Activated CD8-positive, alpha-beta T cell treated with anti-CD3 and anti-CD28 coated beads for 36 hours (primary cell): ENCODE results near the gene SCN1A. TPM values are rescaled to one million over a fixed set of nuclear protein-coding genes. Genes with fewer than 3 reads are reported as not detected.

Source experiments
- ATAC-seq: fragments of 200-7000 bp; cut with Tn5 transposase; one replicate; pipeline ENCODE4 v1.10.0; 2021; ENCODE audit warnings: mild to moderate bottlenecking, moderate library complexity
- CTCF ChIA-PET: fragments of 350-600 bp; sonication (Branson Sonifier 250); formaldehyde crosslinking; loops from one replicate; lab custom pipeline; 2021; ENCODE audit warnings: antibody characterized with exemption; lab: Charles Lee
- POLR2A ChIA-PET: fragments of 350-600 bp; sonication (Branson Sonifier 250); formaldehyde crosslinking; loops from one replicate; lab custom pipeline; 2021; ENCODE audit warnings: antibody characterized with exemption; lab: Charles Lee
- DNase-seq: peaks from one replicate; pipeline ENCODE4 v3.0.0-alpha.2; 2020
- H3K27ac Mint-ChIP-seq: one replicate; pipeline ENCODE4 v1.8.0; 2021; ENCODE audit warnings: mild to moderate bottlenecking, mixed read lengths
- H3K27me3 Mint-ChIP-seq: one replicate; pipeline ENCODE4 v1.8.0; 2021; ENCODE audit warnings: mixed read lengths
- H3K36me3 Mint-ChIP-seq: one replicate; pipeline ENCODE4 v1.8.0; 2021; ENCODE audit warnings: low read depth, mixed read lengths
- H3K4me1 Mint-ChIP-seq: one replicate; pipeline ENCODE4 v1.8.0; 2021; ENCODE audit warnings: low read depth, mixed read lengths
- H3K4me3 Mint-ChIP-seq: one replicate; pipeline ENCODE4 v1.8.0; 2021; ENCODE audit warnings: mild to moderate bottlenecking, moderate library complexity, mixed read lengths
- H3K9me3 Mint-ChIP-seq: one replicate; pipeline ENCODE4 v1.8.0; 2021; ENCODE audit warnings: mixed read lengths
- CTCF ChIP-seq: fragments of 200-600 bp; IDR thresholded peaks from one replicate; pipeline ENCODE4 v1.8.0; 2022; ENCODE audit warnings: antibody characterized with exemption, mild to moderate bottlenecking
- intact Hi-C: fragments of 100-400 bp; cut with micrococcal nuclease; formaldehyde crosslinking; loops from one replicate; pipeline ENCODE4 v1.10.0; 2022
- total RNA-seq, 2 experiments: library from RNA; stranded (reverse); gene quantifications; one replicate each; pipeline ENCODE4 v1.2.3, GENCODE V29; 2021

SCN1A gene
- not detected for total RNA-seq

GRCh38 chr2:166127217-166128155 lies at the start of gene SCN1A:
TSS of gene SCN1A (minus strand) at chr2:166128020. CDS start at chr2:166073621, 54,399 bp downstream.
- Mint-ChIP-seq H3K4me1 (peaks cover 4% of the 10 kb centered on the region), H3K27ac (no peak within 1 kb of the TSS), H3K36me3 (no peaks in the 10 kb centered on the region), H3K27me3 (peaks cover 17% of the 10 kb centered on the region), H3K9me3 (no peaks in the 10 kb centered on the region), H3K4me3 (no peak within 1 kb of the TSS)
- ChIA-PET POLR2A (interaction anchor here (0.7 kb wide), 1 partner anchor 9 kb away, joined by 3 read pairs; no protein-coding TSS in a partner anchor), CTCF (interaction anchor here (0.7 to 2.7 kb wide), 21 partner anchors 11 to 1133 kb away, joined by 3 to 13 read pairs (median 5); partner anchors contain the start of gene TTC21B)
- no peak for DNase-seq
- peak; percentile 20 for ATAC-seq
- intact Hi-C loops: loop anchor here (5.0 kb wide), 2 partner anchors 70 to 175 kb away; partner anchors contain the start of gene TTC21B
- peak; percentile 67 for TF ChIP-seq CTCF

- TF ChIP-seq CTCF: no peak
- intact Hi-C loops: no loop called here
- H3K4me1 Mint-ChIP-seq: no peaks in the 10 kb centered on the region
- no peak overlapping the region for H3K4me3 Mint-ChIP-seq
- H3K9me3 Mint-ChIP-seq: no peaks in the 10 kb centered on the region
- no peak overlapping the region for H3K27ac Mint-ChIP-seq
- ATAC-seq: no peak
- no peaks in the 10 kb centered on the region for H3K36me3 Mint-ChIP-seq
- peaks cover 7% of the 10 kb centered on the region for H3K27me3 Mint-ChIP-seq
- DNase-seq: no peak
- CTCF ChIA-PET: no interaction called here
- POLR2A ChIA-PET: no interaction called here
Observed at GRCh38 chr2:166173263-166173662, 45.4 kb upstream of the SCN1A start.

GRCh38 chr2:166171216-166171615 lies 43.4 kb upstream of the SCN1A start:
- Mint-ChIP-seq H3K4me3 (no peak overlapping the region), H3K36me3 (no peaks in the 10 kb centered on the region), H3K27me3 (peaks cover 10% of the 10 kb centered on the region), H3K27ac (no peak overlapping the region), H3K9me3 (no peaks in the 10 kb centered on the region), H3K4me1 (no peaks in the 10 kb centered on the region)
- no peak for ATAC-seq
- ChIA-PET POLR2A (no interaction called here), CTCF (no interaction called here)
- no peak for DNase-seq
- intact Hi-C loops: no loop called here
- no peak for TF ChIP-seq CTCF

GRCh38 chr2:166170356-166170755 lies 42.5 kb upstream of the SCN1A start:
- intact Hi-C loops: no loop called here
- no peak for ATAC-seq
- TF ChIP-seq CTCF: no peak
- Mint-ChIP-seq H3K4me1 (no peaks in the 10 kb centered on the region), H3K27me3 (peaks cover 10% of the 10 kb centered on the region), H3K36me3 (no peaks in the 10 kb centered on the region), H3K4me3 (no peak overlapping the region), H3K9me3 (no peaks in the 10 kb centered on the region), H3K27ac (no peak overlapping the region)
- ChIA-PET POLR2A (no interaction called here), CTCF (interaction anchor here (0.8 to 0.9 kb wide), 2 partner anchors 12 kb away, joined by 3 to 4 read pairs; no protein-coding TSS in a partner anchor)
- DNase-seq: no peak

GRCh38 chr2:166167449-166167848 lies 39.6 kb upstream of the SCN1A start:
- no peaks in the 10 kb centered on the region for H3K36me3 Mint-ChIP-seq
- POLR2A ChIA-PET: no interaction called here

More at GRCh38 chr2:166167449-166167848, 39.6 kb upstream of the SCN1A start:
- intact Hi-C loops: no loop called here
- Mint-ChIP-seq H3K4me3 (no peak overlapping the region), H3K4me1 (no peaks in the 10 kb centered on the region), H3K27me3 (peaks cover 13% of the 10 kb centered on the region), H3K9me3 (no peaks in the 10 kb centered on the region), H3K27ac (no peak overlapping the region)
- CTCF ChIA-PET: no interaction called here
- no peak for DNase-seq
- no peak for TF ChIP-seq CTCF
- ATAC-seq: no peak
